HepG2 (cell line): ENCODE data around the gene ZNF331. TPM values are rescaled to one million over a fixed set of nuclear protein-coding genes. Genes with fewer than 3 reads are reported as not detected.

ENCODE experiments used
- ATAC-seq: fragments of 200-7000 bp; cut with Tn5 transposase; 3 replicates; pipeline ENCODE4 v1.9.1; 2020; ENCODE audit warnings: mild to moderate bottlenecking, moderate library complexity
- BruUV-seq: library from RNA; stranded (reverse); fragments of 400-500 nt; replicated peaks from 2 replicates; lab custom pipeline; 2021; lab: Mats Ljungman, UMichigan
- CTCF ChIA-PET: fragments of 300-600 bp; formaldehyde crosslinking; extraction: SDS; loops from one replicate; lab custom pipeline; 2021; ENCODE audit warnings: low total read pairs, inconsistent platforms, low intra/inter-chr PET ratio; lab: Yijun Ruan, JAX
- POLR2A ChIA-PET: fragments of 350-600 bp; sonication (Branson Sonifier 250); formaldehyde crosslinking; loops from one replicate; lab custom pipeline; 2020; ENCODE audit warnings: antibody characterized with exemption, inconsistent platforms; lab: Yijun Ruan, JAX
- DNase-seq: peaks from one replicate; pipeline ENCODE4 v3.0.0-alpha.2; 2015; ENCODE audit warnings: low spot score
- FAIRE-seq: peaks from 3 replicates; lab custom pipeline; 2011; peaks lifted over from hg19 to GRCh38; lab: Jason Lieb, UNC
- H2AFZ ChIP-seq: one replicate; pipeline ENCODE4 v1.6.1; 2011; ENCODE audit warnings: low read length, inconsistent platforms
- H3K27ac ChIP-seq: fragments of 300-600 bp; 3 replicates; pipeline ENCODE4 v1.8.0; 2011; ENCODE audit warnings: mixed run types, mild to moderate bottlenecking, mixed read lengths, low read length, inconsistent platforms; ENCODE audit not compliant: insufficient read depth; ENCODE audit errors: extremely low read length
- H3K27me3 ChIP-seq, 2 experiments: fragments of 200-600 bp in 1 of 2; 2 replicates in 1 of 2; 3 replicates in 1 of 2; pipeline versions ENCODE4 v1.6.0 to v1.8.0; 2011; ENCODE audit warnings: low read length in 2 of 2, mild to moderate bottlenecking in 2 of 2, moderate library complexity in 2 of 2, inconsistent platforms in 1 of 2; ENCODE audit not compliant: insufficient read depth in 2 of 2, control insufficient read depth in 1 of 2
- H3K36me3 ChIP-seq, 2 experiments: fragments of 200-600 bp in 1 of 2; replicated peaks in 1 of 2; 2 replicates in 1 of 2; 3 replicates in 1 of 2; pipeline versions ENCODE4 v1.5.1 to v1.8.0; 2011; ENCODE audit warnings: low read length in 2 of 2, inconsistent platforms in 1 of 2; ENCODE audit not compliant: insufficient read depth in 2 of 2, control insufficient read depth in 1 of 2
- H3K4me1 ChIP-seq: 2 replicates; pipeline ENCODE4 v1.5.1; 2012; ENCODE audit warnings: low read length, inconsistent platforms; ENCODE audit not compliant: insufficient read depth
- H3K4me2 ChIP-seq: 2 replicates; pipeline ENCODE4 v1.6.0; 2011; ENCODE audit warnings: low read depth, low read length, inconsistent platforms
- H3K4me3 ChIP-seq, 3 experiments: fragments of 200-600 bp in 1 of 3; sonication (generic), shearing (Covaris generic) in 1 of 3; replicated peaks in 1 of 3; 2 replicates each; pipeline ENCODE4 v1.5.1; 2011 to 2016; ENCODE audit warnings: low read length in 3 of 3, inconsistent platforms in 2 of 3, low read depth in 2 of 3, mild to moderate bottlenecking in 2 of 3, control low read depth in 1 of 3, mixed read lengths in 1 of 3; ENCODE audit not compliant: insufficient read depth in 1 of 3
- H3K79me2 ChIP-seq: one replicate; pipeline ENCODE4 v1.6.1; 2011; ENCODE audit warnings: low read length, inconsistent platforms; ENCODE audit not compliant: insufficient read depth
- H3K9ac ChIP-seq: 2 replicates; pipeline ENCODE4 v1.6.0; 2011; ENCODE audit warnings: mild to moderate bottlenecking, low read depth, low read length, inconsistent platforms; ENCODE audit not compliant: insufficient read depth
- H3K9me3 ChIP-seq: 2 replicates; pipeline ENCODE4 v1.5.1; 2012; ENCODE audit warnings: mild to moderate bottlenecking, low read length
- H4K20me1 ChIP-seq: 2 replicates; pipeline ENCODE4 v1.6.0; 2011; ENCODE audit warnings: inconsistent platforms, mild to moderate bottlenecking, low read length, moderate library complexity; ENCODE audit not compliant: insufficient read depth
- WGBS: methylation state at CpG from one replicate; pipeline ENCODE4 v1.1.6; 2017; ENCODE audit warnings: low lambda C conversion rate; 5-methylcytosine and 5-hydroxymethylcytosine counted together
- in situ Hi-C: cut with HindIII; loops from 2 replicates; pipeline ENCODE4 v1.10.0; 2017; ENCODE audit warnings: low pct_unique_long_range_greater_than_20kb; ENCODE audit not compliant: extremely low pct_ligation_motif_present
- intact Hi-C: fragments of 100-400 bp; cut with micrococcal nuclease; formaldehyde crosslinking; loops from one replicate; pipeline ENCODE4 v1.10.0; 2022; ENCODE audit not compliant: unreplicated experiment
- polyA plus RNA-seq, 8 experiments: library from polyadenylated mRNA; depleted of rRNA in 3 of 8; stranded (reverse) in 7 of 8; unstranded in 1 of 8; fragments of >200 nt; fragmentation: Illumina TruSeq in 4 of 8; extraction: Trizol in 4 of 8; gene quantifications; 2 replicates each; pipeline versions ENCODE4 v1.2.1 to v1.2.3, GENCODE V29; 2011 to 2016; ENCODE audit warnings: low read depth in 4 of 8, missing spikeins in 1 of 8, mixed read lengths in 1 of 8; ENCODE audit not compliant: insufficient read depth in 1 of 8
- total RNA-seq, 5 experiments: library from RNA; depleted of rRNA; stranded (reverse); fragments of >200 nt; fragmentation: Illumina TruSeq; extraction: Trizol; gene quantifications; 2 replicates each; pipeline ENCODE4 v1.2.3, GENCODE V29; 2016; ENCODE audit warnings: low read depth in 1 of 5
- TF ChIP-seq, protein P1 (sequence below): sonication (generic); formaldehyde crosslinking; IDR thresholded peaks from 2 replicates; pipeline ENCODE4 v1.5.1; 2020; ENCODE audit warnings: mild to moderate bottlenecking, missing genetic modification reagents, moderate library complexity
- TF ChIP-seq, protein P2 (sequence below): sonication (generic); formaldehyde crosslinking; IDR thresholded peaks from 2 replicates; pipeline ENCODE4 v1.5.0; 2020; ENCODE audit warnings: missing genetic modification reagents

The ZNF331 gene
- total and polyA plus RNA-seq, 2 of the 13 experiments (the other 11 are each of a cell fraction or from before 2014, with no cell fraction given): 8.2 to 13.3 TPM

- no peak for ATAC-seq
- no peak overlapping the region for H3K4me3 ChIP-seq
- TF ChIP-seq, protein P1, sequence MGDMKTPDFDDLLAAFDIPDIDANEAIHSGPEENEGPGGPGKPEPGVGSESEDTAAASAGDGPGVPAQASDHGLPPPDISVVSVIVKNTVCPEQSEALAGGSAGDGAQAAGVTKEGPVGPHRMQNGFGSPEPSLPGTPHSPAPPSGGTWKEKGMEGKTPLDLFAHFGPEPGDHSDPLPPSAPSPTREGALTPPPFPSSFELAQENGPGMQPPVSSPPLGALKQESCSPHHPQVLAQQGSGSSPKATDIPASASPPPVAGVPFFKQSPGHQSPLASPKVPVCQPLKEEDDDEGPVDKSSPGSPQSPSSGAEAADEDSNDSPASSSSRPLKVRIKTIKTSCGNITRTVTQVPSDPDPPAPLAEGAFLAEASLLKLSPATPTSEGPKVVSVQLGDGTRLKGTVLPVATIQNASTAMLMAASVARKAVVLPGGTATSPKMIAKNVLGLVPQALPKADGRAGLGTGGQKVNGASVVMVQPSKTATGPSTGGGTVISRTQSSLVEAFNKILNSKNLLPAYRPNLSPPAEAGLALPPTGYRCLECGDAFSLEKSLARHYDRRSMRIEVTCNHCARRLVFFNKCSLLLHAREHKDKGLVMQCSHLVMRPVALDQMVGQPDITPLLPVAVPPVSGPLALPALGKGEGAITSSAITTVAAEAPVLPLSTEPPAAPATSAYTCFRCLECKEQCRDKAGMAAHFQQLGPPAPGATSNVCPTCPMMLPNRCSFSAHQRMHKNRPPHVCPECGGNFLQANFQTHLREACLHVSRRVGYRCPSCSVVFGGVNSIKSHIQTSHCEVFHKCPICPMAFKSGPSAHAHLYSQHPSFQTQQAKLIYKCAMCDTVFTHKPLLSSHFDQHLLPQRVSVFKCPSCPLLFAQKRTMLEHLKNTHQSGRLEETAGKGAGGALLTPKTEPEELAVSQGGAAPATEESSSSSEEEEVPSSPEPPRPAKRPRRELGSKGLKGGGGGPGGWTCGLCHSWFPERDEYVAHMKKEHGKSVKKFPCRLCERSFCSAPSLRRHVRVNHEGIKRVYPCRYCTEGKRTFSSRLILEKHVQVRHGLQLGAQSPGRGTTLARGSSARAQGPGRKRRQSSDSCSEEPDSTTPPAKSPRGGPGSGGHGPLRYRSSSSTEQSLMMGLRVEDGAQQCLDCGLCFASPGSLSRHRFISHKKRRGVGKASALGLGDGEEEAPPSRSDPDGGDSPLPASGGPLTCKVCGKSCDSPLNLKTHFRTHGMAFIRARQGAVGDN: peak; percentile 36
- TF ChIP-seq, protein P2, sequence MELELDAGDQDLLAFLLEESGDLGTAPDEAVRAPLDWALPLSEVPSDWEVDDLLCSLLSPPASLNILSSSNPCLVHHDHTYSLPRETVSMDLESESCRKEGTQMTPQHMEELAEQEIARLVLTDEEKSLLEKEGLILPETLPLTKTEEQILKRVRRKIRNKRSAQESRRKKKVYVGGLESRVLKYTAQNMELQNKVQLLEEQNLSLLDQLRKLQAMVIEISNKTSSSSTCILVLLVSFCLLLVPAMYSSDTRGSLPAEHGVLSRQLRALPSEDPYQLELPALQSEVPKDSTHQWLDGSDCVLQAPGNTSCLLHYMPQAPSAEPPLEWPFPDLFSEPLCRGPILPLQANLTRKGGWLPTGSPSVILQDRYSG: no peak
- in situ Hi-C loops: loop anchor here (5.0 to 10.0 kb wide), 2 partner anchors 60 to 152 kb away; no protein-coding TSS in a partner anchor
- intact Hi-C loops: loop anchor here (10.0 kb wide), 1 partner anchor 60 kb away; no protein-coding TSS in a partner anchor
- no peaks in the 10 kb centered on the region for H3K9me3 ChIP-seq
- H3K27me3 ChIP-seq: no peaks in the 10 kb centered on the region
- no peak overlapping the region for H3K27ac ChIP-seq
- H2AFZ ChIP-seq: no peak overlapping the region
- DNase-seq: no peak
- WGBS: 90% methylated on average over 9 of the region's 14 CpGs
- H4K20me1 ChIP-seq: no peaks in the 10 kb centered on the region
- H3K4me1 ChIP-seq: peaks cover 59% of the 10 kb centered on the region
- POLR2A ChIA-PET: no interaction called here
- H3K4me2 ChIP-seq: no peak overlapping the region
- no peak for FAIRE-seq
- BruUV-seq: no TSS peak
- no peaks in the 10 kb centered on the region for H3K79me2 ChIP-seq
- H3K9ac ChIP-seq: no peak overlapping the region
- CTCF ChIA-PET: no interaction called here
- no peaks in the 10 kb centered on the region for H3K36me3 ChIP-seq
These were observed 57.0 kb downstream of the ZNF331 start for GRCh38 chr19:53594811-53595509.
